ENCODE results near the gene PPP1R1A. TPM values are rescaled to one million over a fixed set of nuclear protein-coding genes. Genes with fewer than 3 reads are reported as not detected.

The PPP1R1A gene
- polyA plus RNA-seq, 1 donor (not counting 4 experiments of a cell fraction or from before 2014, with no cell fraction given): not detected

DNA sequence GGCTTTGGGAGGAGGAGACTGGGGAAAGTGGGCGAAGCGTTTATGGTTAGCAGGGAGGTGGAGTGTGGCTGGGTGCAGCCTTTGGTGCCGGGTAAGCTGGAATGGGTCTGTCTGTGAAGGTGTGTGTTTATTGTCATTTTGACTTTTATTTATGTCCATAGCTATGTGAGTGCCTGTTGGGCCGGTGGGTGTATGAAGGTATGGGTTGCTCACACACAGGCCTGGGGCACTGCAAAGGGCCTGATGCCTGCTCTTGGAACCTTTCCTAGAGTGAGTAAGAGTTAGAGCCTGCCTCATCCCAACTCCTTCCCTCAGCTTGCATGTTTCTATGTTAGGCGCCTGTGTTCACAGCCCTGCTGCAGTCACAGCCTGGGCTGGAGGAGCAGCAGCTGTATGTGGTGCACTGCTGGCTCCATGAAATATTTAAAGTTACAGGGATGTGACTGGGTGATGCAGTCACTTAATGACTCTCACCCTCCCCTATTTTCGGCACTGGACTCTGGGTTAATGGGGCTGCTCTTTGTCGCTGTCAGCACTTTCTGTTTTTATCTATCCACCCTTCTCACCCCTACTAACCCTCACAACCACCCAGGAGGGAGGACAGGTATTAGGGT lies 2.6 kb upstream of the PPP1R1A start:
- DNase-seq (ENCODE audit: low read depth, low spot score): no peak
- dilution Hi-C loops (cut with MboI; ENCODE audit: extremely low pct_ligation_motif_present, low sequenced_read_pairs): no loop called here

DNA sequence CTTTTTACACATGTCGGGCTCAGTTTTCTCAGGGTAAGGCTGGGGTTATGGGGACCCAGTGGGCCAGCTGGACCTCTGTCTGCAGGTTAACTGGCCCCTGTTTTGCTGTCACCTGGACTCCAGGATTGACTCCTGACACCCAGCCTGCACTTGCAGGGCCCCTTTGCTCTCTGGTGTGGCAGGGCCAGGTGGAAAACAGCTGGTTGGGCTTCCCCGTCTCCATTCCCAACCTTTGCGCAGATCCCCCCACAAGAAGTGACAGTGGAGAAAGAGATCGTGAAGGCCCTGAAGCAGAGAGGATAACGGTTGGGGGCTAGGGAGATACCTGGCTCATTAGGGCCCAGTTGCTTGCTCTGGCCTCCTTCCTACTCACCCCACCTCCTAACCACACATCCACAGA lies 1.5 kb upstream of the PPP1R1A start:
- Histone ChIP-seq H3K9ac (ENCODE audit: control insufficient read depth, extremely low read depth, insufficient read depth, low read length) (no peak overlapping the region), H3K9me1 (ENCODE audit: control insufficient read depth, extremely low read depth, insufficient read depth, low read length) (no peaks in the 10 kb centered on the region), H3K36me3 (ENCODE audit: control insufficient read depth in 2 of 2, extremely low read depth in 1 of 2, insufficient read depth in 2 of 2, low read length in 2 of 2) (no peaks in the 10 kb centered on the region), H3K9me3 (ENCODE audit: control insufficient read depth, low read depth, low read length) (no peaks in the 10 kb centered on the region), H3K4me3 (ENCODE audit: control insufficient read depth in 2 of 3, extremely low read depth in 1 of 3, insufficient read depth in 2 of 3, low read depth in 1 of 3, low read length in 3 of 3) (no peak overlapping the region), H3K79me2 (ENCODE audit: control insufficient read depth, insufficient read depth, low read length) (no peaks in the 10 kb centered on the region), H4K20me1 (ENCODE audit: control insufficient read depth, extremely low read depth, insufficient read depth, low read length) (no peaks in the 10 kb centered on the region), H3K27me3 (ENCODE audit: control insufficient read depth, extremely low read depth, insufficient read depth, low read length) (peaks cover 50% of the 10 kb centered on the region), H3K27ac (ENCODE audit: control insufficient read depth, insufficient read depth, low read length) (no peak overlapping the region), H3K4me1 (ENCODE audit: control insufficient read depth, extremely low read depth, insufficient read depth, low read length) (no peaks in the 10 kb centered on the region), H2AFZ (ENCODE audit: control insufficient read depth, low read length) (no peak overlapping the region), H3K4me2 (ENCODE audit: control insufficient read depth, extremely low read depth, insufficient read depth, low read depth, low read length) (no peak overlapping the region)
- DNase-seq (ENCODE audit: low read depth, low spot score) (no peak), FAIRE-seq (no peak)
- TF ChIP-seq, protein P1, sequence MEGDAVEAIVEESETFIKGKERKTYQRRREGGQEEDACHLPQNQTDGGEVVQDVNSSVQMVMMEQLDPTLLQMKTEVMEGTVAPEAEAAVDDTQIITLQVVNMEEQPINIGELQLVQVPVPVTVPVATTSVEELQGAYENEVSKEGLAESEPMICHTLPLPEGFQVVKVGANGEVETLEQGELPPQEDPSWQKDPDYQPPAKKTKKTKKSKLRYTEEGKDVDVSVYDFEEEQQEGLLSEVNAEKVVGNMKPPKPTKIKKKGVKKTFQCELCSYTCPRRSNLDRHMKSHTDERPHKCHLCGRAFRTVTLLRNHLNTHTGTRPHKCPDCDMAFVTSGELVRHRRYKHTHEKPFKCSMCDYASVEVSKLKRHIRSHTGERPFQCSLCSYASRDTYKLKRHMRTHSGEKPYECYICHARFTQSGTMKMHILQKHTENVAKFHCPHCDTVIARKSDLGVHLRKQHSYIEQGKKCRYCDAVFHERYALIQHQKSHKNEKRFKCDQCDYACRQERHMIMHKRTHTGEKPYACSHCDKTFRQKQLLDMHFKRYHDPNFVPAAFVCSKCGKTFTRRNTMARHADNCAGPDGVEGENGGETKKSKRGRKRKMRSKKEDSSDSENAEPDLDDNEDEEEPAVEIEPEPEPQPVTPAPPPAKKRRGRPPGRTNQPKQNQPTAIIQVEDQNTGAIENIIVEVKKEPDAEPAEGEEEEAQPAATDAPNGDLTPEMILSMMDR (optimal IDR thresholded peaks at IDR 0.05 in 1 of 3, IDR thresholded peaks at IDR 0.05 in 1 of 3, conservative IDR thresholded peaks at IDR 0.05 in 1 of 3; ENCODE audit: extremely low read depth in 1 of 3, insufficient read depth in 2 of 3, low read length in 3 of 3): no peak
- no peak for TF ChIP-seq EZH2 (IDR thresholded peaks at IDR 0.05; ENCODE audit: low read length)
- dilution Hi-C loops (cut with MboI; ENCODE audit: extremely low pct_ligation_motif_present, low sequenced_read_pairs): no loop called here

More for the DNA sequence above, 2.6 kb upstream of the PPP1R1A start:
- Histone ChIP-seq H3K4me1 (ENCODE audit: control insufficient read depth, extremely low read depth, insufficient read depth, low read length) (no peaks in the 10 kb centered on the region), H2AFZ (ENCODE audit: control insufficient read depth, low read length) (no peak overlapping the region), H3K27me3 (ENCODE audit: control insufficient read depth, extremely low read depth, insufficient read depth, low read length) (peaks cover 50% of the 10 kb centered on the region), H3K9ac (ENCODE audit: control insufficient read depth, extremely low read depth, insufficient read depth, low read length) (no peak overlapping the region), H3K4me3 (ENCODE audit: control insufficient read depth in 2 of 3, extremely low read depth in 1 of 3, insufficient read depth in 2 of 3, low read depth in 1 of 3, low read length in 3 of 3) (no peak overlapping the region), H3K27ac (ENCODE audit: control insufficient read depth, insufficient read depth, low read length) (no peak overlapping the region), H3K36me3 (ENCODE audit: control insufficient read depth in 2 of 2, extremely low read depth in 1 of 2, insufficient read depth in 2 of 2, low read length in 2 of 2) (no peaks in the 10 kb centered on the region), H3K79me2 (ENCODE audit: control insufficient read depth, insufficient read depth, low read length) (no peaks in the 10 kb centered on the region), H3K9me1 (ENCODE audit: control insufficient read depth, extremely low read depth, insufficient read depth, low read length) (no peaks in the 10 kb centered on the region), H3K4me2 (ENCODE audit: control insufficient read depth, extremely low read depth, insufficient read depth, low read depth, low read length) (no peak overlapping the region), H4K20me1 (ENCODE audit: control insufficient read depth, extremely low read depth, insufficient read depth, low read length) (no peaks in the 10 kb centered on the region), H3K9me3 (ENCODE audit: control insufficient read depth, low read depth, low read length) (no peaks in the 10 kb centered on the region)
- TF ChIP-seq, protein P1 (optimal IDR thresholded peaks at IDR 0.05 in 1 of 3, IDR thresholded peaks at IDR 0.05 in 1 of 3, conservative IDR thresholded peaks at IDR 0.05 in 1 of 3; ENCODE audit: extremely low read depth in 1 of 3, insufficient read depth in 2 of 3, low read length in 3 of 3): no peak
- no peak for TF ChIP-seq EZH2 (IDR thresholded peaks at IDR 0.05; ENCODE audit: low read length)
- no peak for FAIRE-seq
